NCI-H1417 treated with DMSO at 0.1 percent for 48 hours (cell line): Measurements from ENCODE around the gene CDC42.
"Not testable (repeated sequence)": the region's sequence is repeated elsewhere in the genome, so short reads cannot be mapped to it uniquely, and the experiment has no call there.

Experiments used
- DNase-seq: peaks from one replicate; lab custom pipeline; 2025; lab: John Stamatoyannopoulos, UW

Gene CDC42

DNA sequence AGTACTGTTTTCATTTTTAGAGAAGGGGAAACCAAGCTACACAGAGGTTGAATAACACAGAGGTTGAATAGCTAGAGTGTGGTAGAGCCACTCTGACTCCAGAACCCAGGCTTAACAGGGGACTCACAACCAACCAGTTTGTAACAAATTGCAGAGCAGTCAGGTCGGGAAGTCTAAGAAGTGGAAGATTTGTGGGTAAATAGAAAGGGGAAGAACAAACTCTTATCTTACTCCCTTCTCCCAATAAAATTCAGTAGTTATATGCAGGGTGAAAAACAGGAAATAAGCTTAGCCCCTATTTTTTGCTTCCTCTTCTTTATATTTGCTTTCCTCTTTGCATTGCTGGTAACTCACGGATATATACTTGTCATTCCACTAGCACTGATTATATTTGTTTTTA, 23.2 kb downstream of the CDC42 start:
- no peak for DNase-seq

DNA sequence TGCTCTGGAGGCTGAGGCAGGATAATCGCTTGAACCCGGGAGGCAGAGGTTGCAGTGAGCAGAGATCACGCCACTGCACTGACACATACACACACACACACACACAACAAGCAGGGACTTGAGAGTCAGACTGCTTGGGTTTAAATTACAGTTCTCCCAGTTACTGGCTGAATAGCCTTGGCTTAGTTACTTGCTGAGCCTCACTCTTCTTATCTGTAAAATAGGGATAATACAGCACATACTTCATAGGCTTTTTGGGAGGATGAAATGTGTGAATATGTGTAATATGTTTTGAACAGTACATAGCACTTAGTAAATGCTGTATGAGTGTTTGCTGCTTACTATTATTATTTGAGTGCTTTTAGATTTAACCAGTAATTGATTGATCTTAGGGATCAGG, 23.8 kb downstream of the CDC42 start:
- no peak for DNase-seq

DNA sequence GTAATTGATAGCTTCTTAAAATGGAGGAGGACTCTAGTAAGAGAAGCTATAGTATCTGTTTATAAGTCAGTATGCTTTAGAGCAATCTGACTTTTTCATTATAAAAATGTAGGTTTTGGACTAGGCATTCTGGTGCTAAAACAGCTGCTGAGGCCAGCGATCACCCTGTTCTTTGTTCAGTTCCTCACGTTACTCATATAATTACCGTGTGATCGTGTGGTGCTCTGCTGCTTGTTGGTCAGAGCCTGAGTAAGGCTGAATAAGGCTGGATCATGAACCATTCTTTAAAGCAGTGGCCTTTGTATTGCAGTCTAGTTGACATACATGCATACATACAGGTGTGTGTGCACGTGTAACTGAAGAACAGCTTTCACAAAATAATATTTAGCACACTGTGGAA, 25.2 kb downstream of the CDC42 start:
- DNase-seq, result no peak

DNA sequence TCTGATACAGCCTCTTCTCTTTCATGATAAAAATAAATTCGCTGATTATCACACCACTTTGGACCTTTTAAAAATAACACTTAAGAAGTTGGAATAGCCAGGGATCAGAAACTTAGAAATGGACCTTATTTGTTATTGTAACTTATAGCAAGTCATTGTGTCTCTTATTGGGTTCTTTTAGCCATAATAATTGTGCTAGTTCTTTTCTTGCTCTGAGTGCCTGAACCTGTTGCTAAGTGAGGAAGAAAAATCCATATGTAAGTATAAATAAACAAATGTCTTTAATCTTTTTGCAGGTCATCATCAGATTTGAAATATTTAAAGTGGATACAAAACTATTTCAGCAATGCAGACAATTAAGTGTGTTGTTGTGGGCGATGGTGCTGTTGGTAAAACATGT, 25.6 kb downstream of the CDC42 start:
- no peak for DNase-seq

DNA sequence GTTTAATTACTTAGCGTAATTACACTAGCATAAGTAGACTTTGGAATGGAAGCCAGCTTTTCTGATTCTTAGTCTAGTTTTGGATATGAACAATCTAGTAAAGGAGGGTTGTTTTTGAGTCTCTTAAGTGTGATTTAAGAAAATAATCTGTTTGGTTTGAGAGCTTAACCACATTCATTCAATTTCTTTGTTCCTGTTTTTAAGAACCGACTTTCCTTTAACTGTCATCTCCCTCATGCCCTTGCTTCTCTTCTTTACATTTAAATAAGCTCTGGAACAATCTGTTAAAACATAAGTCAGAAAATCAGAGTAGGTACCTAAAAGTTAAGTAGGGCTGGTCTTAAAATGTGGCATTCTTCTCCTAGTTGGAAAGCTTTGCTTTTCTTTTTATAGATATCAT, 27.7 kb downstream of the CDC42 start:
- DNase-seq, result no peak

DNA sequence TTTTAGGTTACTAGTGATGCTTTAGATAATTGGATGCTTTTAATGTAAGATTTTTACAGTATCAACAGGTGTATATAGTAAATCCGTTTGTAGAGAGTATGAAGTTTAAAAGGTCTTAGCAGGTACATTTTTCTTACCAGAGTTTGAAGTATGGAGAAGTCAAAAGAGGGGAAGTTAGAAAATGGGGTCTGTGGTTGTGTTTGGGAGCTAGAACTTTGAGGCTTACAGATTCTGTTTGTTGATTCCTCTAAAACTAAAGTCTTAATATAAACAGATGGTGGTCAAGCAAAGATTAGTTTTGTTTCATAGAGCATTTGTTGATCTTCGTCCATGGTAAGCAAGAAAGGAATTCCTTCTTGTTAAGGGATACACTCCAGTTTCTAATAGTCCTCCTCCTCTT, 35.8 kb downstream of the CDC42 start:
- DNase-seq, result no peak

DNA sequence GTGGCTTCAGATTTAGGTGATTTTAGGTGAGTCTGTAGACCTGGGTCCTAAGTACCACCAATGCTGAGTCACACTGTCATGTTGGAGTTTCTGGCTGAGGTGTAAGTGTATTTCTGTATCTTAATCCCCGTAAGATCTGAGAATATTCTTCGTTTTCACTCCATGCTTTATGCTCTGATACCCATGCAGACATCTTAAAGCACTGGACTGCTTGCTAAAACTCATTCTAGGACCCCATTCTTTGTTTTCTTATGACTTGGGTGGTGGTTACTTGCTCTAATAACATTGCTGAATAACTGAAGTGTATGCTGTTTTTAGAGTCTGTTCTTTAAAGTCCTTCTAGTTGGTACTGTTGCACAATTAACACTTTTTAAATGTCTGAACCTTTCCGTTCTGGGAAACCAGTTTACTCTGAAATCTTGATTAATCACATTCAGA, 36.6 kb downstream of the CDC42 start:
- DNase-seq, result no peak

DNA sequence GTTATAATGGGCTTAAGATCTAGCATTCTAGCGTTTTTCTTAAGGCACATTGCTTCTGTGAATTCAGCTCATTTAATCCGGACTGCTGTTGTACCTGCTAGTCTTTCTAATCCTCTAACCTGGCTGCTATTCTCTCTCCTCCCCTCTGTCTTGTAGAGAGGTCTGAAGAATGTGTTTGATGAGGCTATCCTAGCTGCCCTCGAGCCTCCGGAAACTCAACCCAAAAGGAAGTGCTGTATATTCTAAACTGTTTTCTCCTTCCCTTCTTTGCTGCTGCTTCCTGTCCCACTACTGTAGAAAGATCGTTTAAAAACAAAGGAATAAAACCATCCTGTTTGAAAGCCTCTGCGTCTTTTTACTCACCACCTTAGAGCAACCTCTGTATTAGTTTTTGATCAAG, 37.3 kb downstream of the CDC42 start:
- no peak for DNase-seq

DNA sequence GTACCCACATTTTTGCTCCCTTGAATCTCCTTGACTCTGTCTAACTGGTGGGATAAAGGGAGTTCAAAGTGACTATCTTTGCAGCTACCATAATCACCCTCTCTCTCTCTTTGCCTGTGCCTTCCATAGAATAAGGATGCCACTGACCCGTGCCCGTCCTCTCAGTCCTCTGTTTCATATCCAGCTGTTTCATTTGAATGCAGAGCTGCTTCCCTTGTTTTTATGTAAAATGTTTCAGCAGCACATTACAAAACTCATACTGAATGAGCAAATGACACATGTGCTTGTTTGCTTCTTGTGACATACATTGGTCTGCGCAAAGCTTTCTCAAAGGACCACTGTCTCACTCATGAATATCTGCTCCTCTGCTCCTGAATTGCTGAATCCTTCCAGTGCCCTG, 38.4 kb downstream of the CDC42 start:
- no peak for DNase-seq

DNA sequence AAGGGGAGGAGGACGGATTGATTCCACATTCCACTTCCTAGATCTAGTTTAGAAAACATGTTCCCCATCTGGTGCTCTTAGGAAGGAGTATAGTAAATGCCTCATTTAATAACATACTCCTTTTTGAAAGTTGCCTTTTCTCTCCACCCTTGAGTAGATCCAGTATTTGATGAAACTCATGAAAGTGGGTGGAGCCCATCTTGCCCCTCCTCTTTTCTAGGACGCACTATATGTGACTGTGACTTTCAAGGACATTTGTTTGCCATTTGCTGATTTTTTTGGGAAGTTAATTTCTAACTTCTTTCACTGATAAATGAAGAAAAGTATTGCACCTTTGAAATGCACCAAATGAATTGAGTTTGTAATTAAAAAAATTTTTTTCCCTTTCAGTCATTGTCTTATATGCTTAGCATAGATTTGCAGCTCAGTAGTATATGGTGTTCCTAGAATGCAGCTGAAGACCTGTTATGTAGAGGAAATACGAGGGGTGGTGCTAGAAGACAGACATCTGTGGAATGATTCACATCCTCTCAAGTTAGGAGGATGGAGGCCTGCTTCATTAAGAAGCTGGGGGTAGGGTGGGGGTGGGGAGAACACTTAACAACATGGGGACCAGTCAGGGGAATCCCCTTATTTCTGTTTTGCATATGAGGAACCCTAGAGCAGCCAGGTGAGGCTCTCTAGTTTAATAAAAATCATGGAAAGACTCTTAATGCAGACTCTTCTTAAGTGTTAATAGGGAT, 39.7 kb downstream of the CDC42 start:
- not testable (repeated sequence) for DNase-seq

DNA sequence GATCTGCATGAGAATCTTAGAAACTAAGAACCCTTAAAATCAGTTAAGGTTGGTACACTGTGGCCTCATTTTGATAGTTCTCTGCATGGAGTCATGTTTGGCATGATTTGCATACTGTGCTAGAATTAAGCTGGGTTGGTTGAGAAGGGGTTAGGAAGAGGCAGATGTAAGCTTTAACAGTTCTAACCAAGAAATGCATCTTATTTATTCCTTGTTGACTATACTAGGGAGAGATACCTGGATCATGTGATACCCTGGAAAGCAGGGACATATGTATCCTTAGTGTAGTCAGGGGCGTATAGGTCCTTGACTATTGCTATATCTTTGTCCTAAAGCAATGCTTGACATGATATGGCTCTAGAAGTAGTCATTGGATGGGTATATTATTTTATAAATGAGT, 41.0 kb downstream of the CDC42 start:
- DNase-seq, result no peak

DNA sequence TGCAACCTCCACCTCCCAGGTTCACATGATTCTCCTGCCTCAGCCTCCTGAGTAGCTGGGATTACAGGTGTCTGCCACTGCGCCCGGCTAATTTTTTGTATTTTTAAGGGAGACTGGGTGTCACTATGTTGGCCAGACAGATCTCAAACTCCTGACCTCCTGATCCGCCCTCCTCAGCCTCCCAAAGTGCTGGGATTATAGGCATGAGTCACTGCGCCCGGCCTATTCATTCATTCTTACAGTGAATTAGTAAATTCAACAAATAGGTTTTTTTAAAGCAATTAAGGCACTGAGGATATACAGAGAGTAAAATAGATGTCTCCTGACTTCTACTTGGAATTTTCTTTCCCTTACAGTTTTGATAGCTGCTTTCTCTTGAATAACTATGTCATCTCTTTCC, 43.5 kb downstream of the CDC42 start:
- no peak for DNase-seq

DNA sequence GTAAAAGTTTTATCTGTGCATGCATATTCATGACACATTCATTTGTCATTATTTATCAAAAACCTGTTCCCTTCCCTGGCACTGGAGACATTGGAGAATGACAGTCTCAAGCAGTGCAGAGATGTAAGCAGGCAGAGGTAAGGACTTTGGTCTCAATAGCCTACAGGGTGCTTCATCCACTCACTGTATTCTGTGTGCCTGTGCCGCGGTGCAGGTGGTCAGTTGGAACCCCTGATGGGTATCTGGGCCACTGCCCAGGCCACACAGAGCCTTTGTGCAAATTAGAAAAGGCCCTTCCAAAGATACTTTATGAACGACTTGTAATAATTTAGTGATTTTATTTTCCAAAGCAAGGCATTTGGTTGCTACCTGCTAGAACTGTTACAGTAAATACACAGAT, 44.0 kb downstream of the CDC42 start:
- DNase-seq, result no peak

DNA sequence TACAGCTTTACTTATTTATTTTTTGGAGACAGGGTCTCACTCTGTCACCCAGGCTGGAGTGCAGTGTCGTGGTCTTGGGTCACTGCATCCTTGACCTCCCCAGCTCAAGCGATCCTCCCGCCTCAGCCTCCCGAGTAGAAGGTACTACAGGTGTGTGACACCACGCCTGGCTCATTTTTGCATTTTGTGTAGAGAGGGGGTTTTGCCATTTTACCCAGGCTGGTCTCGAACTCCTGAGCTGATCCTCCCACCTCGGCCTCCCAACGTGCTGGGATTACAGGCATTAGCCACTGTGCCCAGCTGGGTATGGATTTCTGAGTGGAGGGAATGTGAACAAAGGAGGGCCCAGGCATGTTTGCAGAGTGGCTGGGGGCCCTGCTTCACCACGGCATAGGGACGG, 46.2 kb downstream of the CDC42 start:
- DNase-seq, result no peak

DNA sequence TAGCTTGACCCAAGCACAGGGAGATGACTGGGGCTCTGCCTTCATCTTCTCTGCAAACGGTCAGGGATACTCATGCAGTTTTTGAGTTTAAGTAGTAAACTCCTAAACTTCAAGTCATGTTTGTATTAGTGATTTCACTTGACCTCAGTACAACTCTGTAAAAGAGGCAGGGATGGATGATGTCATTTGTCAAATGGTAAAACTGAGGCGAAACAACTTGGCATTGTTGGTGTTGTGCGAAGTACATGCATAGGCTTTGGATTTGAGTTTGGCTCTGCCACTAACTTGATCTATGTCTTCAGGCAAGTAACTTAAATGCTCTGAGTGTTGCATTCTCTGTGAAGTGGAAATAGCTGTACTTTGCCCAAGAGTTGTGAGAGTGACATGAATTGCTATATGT, 47.7 kb downstream of the CDC42 start:
- no peak for DNase-seq

DNA sequence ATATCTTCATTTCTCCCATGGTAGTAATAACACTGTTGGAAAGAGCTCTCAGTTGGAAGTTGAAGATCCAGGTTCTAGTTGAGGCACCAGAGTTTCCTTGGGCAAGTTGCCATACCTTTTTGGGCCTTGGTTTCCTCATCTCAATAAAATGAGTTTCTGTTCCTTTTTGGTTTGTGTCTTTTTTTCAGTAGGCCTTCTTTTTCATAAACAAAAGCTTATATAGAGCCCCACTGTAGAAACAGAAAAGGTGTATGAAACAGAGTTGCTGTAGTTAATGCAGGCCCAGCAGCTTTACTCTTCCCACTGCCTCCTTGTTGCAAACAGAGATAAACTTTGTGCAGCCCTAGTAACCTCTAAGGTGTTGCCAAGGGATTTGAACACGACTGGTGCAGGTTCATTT, 48.7 kb downstream of the CDC42 start:
- DNase-seq, result no peak

DNA sequence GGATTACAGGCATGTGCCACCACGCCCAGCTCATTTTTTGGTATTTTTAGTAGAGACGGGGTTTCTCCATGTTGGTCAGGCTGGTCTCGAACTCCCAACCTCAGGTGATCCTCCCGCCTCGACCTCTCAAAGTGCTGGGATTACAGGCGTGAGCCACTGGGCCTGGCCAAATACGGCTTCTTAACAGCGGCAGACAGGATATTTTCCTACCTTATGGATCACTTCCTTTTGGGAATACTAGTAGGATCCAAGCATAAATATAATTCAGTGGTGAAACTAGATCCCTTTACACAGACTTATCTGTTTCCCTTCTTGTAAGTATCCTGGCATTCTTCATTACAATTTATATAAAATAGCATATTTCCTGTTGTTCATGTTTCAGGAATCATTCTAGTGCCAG, 49.5 kb downstream of the CDC42 start:
- no peak for DNase-seq

DNA sequence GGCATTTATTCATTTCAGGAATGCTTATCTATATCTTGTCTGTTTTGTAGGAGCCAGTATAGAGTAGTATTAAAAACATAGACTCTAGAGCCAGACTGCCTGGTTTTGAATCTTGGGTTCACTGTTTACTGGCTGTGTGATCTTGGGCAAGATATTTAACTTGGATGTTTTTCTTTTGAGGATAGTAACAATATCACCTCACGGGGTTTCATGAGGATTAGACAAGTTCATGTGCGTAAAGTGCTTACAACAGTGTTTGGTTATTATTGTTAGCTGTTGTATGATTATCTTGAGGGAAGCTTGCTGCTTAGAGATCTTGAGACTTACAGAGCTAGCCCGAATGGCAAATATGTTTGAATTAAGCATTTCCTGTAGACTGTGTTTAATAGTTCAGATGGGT, 50.2 kb downstream of the CDC42 start:
- DNase-seq, result no peak

DNA sequence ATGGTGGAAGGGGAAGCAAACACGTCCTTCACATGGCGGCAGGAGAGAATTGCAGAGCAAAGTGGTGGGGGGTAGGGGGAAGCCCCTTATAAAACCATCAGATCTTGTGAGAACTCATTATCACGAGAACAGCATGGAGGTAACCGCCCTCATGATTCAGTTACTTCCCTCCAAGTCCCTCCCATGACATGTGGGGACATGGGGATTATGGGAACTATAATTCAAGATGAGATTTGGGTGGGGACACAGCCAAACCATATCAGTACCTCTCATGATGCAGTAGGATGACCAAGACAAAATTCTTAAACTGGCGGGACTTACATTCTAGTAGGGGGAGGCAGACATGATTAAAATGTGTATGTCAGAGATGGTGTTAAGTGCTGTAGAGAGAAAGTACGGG, 51.6 kb downstream of the CDC42 start:
- DNase-seq, result no peak

DNA sequence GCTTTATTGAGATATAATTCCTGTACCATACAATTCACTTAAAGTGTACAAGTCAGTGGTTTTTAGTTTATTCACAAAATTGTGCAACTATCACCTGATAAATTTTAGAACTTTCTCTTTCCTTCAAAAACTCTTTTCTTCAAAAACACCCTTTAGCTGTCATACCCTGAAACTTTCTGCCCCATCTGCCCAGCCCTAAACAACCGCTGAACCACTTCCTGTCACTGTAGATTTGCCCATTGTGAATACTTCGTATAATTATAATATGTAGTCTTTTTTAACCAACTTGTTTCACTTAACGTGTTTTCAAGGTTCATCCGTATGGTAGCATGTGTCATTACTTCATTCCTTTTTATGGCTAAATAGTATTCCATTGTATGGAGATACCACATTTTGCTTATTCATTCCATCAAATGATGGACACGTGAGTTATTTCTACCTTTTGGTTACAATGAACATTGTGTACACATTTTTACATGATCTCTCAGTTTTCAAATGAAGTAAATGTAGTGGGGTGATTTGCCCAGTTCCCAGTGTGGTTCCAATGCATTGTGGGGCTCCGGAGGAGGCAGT, 52.4 kb downstream of the CDC42 start:
- DNase-seq, result no peak

DNA sequence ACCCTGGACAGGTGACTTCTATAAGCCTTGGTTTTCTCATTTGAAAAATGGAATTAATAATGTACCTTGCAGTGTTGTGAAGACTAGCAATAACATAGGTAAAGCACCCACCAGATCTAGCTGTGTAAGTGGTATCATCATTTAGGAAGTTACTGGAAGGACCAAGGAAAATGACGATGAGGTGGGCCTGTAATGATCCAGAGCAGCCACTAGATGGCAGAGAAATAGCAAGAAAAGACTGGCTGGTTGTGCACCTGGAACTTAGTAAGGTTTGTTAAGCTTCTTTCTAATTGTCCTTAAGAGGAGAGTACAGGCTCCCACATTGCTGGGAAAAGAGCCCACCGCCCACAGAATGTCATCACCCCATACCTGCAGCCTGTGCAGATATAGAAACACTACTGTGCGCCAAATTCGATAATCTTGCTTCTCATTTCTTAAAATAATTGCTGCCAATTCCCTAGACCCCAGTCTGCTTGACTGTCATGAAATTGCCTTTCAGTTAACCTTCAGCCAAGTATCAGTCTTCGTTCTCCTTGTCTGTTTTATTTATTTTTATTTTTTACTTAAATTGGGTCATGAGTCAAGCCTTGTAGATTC, 53.2 kb downstream of the CDC42 start:
- DNase-seq, result peak; percentile 3

DNA sequence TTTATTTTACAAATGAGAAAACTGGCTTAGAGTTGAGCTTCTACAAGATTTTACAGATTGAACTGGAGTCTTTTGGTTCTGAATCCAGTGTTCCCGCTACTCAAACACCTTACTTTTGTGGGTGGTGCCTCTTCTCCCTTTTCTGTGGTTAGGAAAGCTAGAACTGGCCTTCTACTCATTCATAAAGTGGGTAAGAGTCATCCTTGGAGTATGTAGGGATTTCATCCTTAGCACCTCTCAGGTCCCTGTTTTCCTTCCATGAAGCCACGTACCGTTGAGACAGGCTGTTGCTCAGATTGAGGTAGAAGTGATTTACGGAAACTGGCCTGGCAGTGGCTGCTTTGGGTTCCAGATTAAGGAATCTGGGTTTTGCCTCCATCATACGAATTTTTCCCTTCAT, 54.6 kb downstream of the CDC42 start:
- no peak for DNase-seq

DNA sequence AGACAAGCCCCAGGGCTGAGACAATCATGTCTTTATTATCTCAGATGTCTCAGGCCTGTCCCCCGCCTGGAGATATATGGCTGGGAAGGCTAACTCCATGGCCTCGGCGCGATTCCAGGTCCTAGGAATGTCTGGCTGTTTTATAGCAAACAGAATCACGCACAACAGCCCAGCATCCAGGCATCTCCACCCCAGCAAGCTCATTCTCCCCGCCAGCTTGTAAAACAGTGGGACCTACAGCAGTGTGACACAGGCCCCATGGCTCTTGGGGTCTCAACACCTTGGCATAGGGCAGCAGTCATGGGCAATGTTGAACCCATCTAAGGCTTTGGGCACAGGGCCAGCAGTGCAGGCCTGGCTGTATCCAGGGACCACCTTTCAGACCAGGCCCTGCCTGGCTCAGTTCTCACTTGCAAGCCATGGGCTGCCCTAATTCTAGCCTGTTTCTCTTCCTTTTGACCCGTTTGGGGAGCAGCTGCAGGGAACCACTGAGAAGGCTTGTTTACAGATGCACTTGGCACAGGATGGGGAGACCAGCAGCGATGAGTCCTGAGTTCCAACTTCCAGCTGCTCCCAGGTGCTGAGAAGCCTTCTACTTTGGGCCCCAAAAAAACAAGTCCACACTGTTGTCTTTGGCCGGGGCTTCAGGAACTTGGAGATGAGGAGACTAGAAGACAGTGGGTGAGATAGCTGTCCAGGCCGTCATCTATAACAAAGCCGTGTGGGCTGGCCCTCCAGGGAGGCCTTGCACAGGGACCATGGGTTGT, 56.0 kb downstream of the CDC42 start:
- no peak for DNase-seq
